ENCODE results near the gene HOXA2.
A peak's percentile ranks its signal among the peaks of the same experiment; 100 is the strongest.

HOXA2 gene

DNA sequence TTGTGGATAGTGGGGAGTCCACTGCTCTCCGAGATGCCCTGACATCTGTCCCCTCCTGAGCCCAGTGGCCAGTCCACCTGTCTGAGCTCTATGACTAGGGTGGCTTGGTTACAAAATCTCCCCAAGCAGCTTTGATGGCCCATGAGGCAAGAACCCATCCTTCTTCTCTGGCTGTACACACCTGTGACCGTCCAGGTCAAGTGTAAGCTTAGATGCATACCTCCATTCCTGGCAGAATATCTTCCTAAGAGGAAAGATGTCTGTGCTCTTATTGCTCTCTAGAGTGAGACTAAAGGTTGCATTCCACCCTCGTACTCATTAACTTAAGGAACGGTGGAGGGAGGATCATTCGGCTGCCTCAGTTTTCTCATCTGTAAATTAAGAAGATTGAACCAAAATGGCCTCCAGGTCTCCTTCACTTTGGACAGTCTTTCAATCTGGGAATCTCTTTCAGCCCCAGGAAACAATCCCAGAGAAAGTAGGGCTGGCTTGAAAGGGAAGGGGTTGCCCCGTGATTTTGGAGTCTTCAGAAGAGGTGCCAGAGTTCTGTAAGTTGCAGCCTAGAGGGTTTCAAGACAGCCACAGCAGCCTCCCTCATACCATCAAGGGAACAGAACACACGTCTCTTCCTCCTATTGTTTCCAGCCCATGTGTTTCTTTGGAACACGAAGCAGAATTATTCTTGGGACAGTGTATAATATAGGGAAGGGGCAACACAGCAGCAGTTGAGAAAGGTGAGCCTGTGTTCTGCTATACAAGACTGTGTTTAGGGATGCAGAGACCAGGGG, 22.6 kb upstream of the HOXA2 start:
- peak; percentile 22 for DNase-seq (ENCODE audit: low spot score)

DNA sequence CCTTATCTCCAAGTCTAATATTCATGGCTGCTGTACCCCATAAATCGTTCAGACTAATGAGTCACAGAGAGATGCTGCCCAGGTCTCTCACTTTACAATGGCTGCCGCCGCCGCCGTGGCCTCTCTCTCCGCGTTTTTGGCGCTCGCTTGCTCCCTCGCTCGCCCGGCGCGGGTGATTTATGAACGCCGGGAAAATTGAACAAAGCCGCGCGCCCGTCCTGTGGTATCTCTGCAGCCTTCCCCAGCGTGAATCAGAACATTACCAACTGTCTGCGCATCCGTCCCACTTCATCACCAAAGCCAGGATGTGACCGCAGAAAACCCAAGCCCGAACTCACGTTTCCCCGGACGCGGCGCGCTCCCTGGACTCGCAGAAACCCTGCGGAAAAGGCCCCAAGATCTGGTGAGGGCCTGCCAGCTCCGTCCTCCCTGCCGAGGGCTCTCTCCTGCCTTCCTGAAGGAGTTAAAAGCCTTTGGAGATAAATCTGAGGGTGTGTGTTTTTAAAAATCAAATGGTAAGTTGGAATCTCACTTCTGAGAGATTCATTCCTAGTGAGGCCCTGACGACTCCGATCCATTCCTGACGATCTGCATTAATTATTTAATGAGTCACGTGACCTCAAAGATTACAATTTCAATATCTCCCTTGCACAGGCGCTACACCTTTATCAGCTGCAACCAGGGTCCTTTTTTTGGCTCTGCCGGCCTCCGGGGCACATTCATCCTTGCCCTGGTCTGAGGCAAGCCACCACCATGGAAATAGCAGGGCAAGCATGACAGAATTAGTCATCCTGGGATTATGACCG, 21.8 kb upstream of the HOXA2 start:
- no peak for DNase-seq (ENCODE audit: low spot score)

DNA sequence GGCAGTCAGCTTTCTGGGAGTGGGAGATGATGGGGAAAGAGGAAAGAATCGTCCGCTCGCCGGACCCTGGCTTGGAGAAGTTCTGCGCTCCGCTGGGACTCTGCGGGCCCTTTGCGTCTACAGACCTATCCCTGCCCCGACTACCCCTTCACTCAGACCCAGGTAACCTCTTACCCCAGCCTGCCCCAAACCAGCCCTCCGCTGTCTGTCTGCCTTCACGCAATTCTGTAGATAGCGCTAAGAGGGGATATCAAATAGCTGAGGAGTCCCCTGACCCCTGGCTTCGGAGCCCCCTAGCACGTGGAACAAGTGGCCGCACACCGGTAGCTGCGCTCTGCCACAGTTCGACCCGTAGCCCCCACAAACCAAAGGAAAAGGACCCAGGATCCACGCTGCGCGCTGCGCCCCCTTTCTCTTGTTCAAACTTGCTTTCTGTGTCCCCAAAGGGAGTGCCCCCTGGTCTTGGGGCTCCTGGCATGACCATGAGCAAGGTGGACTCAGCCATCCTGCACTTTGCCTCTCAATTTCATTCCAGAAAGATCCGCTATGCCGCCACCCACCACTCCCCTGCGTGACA, 21.1 kb upstream of the HOXA2 start:
- no peak for DNase-seq (ENCODE audit: low spot score)

DNA sequence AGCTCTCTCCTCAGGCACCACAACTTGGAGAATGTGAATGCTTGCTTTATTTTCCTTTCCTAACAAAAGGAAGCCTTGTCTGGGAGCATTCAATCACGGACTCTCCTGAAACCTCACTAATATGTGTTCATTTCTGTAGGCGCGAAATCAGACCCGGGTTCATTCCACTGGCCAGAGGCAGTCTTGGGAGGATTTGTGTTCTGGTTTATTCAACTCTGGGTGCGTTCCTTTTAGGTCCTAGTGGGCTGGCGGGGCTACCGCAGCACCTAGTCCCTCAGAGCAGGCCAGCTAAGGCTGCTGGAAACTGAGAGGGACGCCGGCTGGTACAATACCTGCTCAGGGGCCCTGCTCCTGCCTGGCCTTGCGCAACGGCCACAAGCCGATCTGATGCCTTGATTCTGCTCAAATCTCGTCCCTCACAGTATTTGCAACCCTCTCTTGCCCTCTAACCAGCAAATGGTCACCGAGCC, 20.6 kb upstream of the HOXA2 start:
- no peak for DNase-seq (ENCODE audit: low spot score)

DNA sequence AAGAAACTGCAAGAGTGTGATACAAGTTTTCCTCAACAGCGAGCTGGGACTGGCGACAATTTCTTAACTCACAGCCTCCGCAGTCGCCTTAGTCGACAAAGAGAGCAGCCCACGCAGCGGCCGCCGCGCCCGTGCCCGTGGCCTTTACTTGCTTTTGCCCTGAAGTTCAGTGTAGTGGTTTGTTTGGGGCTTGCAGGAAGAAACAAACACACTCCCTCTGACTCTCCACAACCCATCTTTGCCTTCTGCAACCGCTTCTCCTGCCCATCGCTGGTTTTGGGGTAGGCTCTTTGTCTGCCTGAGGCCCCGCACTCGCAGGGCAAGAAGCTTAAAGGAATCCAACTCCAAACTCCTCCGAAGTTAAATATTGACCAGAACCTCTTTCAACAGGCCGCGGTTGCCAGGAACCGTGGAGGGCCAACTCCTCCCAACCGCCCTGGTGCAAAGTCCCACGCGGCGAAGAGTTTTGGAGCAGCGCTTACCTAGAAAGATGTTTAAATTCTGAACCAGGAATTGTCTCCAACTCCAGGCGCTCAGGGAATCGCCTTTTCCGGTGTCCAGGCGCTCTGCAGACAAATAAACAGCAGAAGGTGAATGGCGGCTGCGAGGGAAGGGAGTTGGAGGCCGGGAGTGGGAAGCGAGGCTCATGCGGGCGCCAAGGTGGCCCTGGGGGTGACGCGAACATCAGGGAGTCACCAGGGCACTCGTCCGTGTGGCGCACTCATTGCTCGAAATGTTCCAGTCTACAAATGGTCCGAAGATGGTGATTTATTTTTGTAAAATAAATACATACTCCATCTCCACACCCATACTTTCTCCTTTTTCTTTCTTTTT, 19.8 kb upstream of the HOXA2 start:
- DNase-seq (ENCODE audit: low spot score): peak; percentile 23

DNA sequence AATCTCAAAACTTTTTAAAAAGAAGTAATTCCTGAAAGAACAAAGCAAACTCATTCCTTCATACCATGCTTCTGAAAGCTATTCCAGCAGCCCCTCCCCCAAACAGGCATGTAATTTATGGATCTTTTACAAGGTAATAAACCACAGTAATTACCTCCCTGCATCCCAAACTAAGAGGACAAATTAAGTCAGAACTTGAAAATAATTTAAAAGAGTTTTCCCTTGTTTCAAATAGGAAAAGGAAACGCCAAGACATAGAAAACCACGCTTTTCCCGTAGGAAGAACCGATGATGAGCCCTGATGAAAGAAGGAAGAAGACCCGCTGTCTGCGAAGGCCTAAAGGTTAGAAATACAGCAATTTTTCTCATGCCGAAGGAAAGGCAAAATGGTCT, 19.2 kb upstream of the HOXA2 start:
- no peak for DNase-seq (ENCODE audit: low spot score)

DNA sequence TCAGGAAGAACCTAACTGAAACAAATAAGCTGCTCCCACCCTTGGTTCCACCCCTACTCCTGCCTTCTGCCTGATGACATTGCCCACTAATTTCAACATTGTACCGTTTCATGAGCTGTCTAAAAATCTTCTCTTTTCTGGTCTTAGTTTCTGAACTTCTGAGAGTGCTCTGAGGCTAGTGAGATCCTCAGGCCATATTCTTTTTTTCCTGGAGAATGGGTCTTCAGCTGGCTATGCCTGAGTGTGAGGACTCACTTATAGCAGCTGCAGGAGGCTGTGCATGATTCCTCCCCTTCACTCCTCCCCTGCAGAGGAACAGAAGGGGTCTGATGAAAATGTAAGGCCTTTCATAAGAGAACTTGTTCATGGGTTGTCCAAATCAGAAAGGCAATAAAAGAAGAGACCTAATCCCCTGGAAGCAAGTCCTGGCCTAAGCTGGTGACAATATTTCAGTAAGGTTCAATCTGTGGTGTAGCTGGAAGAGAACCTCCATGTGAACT, 17.0 kb upstream of the HOXA2 start:
- no peak for DNase-seq (ENCODE audit: low spot score)

DNA sequence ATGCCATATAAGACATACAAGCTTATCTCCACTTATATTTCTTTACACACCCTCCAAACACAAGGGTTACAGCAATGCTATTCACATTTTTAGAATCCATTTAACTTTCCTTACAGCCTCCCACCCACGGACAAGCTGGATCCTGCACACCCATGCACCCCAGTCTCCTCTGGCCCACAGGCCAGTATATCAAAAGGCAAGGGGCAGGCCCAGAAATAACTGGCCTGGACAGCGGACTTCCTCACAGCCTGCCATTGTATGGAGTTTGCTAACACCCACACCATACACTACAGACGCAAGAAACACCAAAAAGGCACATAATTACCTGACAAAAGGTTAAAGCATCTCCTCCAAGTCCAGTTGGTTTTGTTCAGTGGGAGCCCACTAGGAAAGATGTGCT, 16.1 kb upstream of the HOXA2 start:
- DNase-seq (ENCODE audit: low spot score): no peak

DNA sequence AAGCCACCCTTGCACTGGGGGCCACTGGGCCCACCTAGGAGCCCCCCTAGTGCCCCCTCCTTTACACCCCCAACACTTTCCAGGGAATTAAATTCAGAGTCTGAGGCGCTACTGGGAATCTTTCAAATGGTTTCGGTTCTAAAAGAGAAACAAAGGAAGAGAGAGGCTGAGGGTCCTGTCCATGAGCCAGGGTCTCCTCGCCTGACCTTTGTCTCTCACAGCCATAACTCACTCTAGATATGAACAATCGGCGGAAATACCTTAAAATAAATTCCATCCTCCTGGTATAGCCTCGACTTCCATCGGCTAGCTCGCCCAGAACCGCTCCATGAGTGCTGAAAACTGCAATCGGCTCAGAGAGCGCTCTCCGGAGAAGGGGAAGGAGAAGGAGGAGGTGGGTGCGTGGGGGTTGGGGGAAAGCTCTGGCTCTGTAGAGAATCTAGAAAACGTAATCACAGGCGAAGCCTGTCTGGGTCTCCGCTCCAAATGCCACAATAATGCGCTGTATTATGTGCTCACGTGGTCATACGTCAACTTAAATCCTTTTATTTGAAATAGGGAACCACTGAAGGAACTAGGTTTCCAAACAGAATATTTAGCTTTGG, 15.5 kb upstream of the HOXA2 start:
- no peak for DNase-seq (ENCODE audit: low spot score)

DNA sequence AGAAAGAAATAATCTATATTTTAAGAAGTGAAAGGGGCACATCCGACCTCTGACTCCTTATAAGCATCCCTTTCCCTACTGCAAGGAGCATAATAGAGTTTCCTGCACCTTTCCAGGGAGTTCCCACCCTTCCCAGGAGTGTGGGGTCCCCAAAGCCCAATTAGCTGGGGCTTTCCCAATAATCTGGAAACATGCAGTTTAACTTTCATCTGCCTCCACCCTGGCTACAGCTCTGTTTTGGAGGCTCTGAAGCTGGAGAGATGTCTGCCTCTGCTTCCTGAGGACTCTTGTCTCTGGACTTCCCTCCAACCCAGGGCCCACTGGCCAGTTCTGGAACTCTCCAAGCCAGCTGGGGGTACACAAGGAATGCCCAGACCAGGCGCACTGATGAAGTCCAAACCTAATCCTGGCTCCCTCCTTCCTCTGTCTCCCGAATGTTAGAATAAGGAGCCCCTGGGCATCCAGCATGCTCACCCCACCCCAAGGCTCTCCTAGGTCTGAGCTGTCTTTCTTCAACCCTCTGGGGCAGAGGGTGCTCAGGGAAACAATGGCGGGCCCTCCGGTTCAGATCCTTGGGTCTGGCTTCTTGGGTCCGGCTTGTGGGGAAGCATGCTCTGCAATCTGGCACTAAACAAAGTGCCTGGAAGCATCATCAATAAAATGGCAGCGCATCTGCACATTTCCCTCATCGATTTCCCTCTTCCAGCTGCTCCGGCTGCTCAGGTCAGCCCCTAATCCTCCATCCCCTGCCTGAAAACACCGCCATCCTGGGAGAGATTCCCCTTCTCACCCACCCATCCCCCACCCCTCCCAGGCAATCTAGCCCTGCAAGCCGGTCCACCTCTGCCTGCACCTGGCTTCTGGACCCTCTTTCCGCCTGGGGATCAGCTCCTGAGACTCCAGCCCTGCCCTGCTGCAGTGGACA, 14.7 kb upstream of the HOXA2 start:
- no peak for DNase-seq (ENCODE audit: low spot score)

DNA sequence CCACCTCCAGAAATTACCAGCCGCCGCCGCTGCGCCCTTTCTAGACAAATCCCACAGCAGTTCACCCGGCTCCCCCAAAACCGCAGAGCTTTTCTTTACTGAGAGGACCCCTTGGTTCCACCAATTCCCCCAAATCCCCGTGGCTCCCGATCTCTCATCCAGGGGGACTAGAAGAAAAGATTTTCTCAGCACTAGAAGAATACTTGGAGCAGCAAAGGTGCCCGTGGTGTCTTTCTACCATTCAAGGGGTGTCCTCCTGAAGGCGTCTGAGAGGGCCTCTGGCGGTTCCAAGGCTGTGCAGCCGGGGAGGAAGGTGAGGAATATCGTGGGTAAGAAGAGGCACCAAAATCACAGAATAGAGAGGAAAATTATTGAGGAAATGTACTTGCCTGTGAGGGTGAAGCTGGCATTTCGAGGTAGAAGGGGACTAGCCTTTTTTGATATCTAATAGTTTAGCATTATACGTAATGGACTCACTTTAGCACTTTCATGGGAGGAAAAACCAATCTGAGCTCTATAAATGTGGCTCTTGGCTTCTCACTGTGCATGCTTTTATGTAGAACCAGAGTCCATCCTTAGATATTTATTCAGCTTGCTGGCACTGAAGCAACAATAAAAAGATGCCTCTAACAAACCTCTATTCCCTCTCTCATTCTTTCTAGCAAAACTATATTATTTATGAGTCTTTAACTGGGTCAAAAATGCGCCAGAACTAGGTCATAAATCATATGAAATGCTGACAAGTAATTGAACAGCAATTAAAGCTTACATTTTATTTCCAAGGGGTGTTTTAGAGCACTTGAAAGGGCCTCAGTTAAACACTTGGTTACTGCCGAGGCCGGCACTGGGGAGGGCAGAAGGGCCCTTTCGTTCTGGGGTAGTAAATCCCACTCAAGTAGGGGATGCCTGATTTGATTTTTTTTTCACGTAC, 13.8 kb upstream of the HOXA2 start:
- no peak for DNase-seq (ENCODE audit: low spot score)

DNA sequence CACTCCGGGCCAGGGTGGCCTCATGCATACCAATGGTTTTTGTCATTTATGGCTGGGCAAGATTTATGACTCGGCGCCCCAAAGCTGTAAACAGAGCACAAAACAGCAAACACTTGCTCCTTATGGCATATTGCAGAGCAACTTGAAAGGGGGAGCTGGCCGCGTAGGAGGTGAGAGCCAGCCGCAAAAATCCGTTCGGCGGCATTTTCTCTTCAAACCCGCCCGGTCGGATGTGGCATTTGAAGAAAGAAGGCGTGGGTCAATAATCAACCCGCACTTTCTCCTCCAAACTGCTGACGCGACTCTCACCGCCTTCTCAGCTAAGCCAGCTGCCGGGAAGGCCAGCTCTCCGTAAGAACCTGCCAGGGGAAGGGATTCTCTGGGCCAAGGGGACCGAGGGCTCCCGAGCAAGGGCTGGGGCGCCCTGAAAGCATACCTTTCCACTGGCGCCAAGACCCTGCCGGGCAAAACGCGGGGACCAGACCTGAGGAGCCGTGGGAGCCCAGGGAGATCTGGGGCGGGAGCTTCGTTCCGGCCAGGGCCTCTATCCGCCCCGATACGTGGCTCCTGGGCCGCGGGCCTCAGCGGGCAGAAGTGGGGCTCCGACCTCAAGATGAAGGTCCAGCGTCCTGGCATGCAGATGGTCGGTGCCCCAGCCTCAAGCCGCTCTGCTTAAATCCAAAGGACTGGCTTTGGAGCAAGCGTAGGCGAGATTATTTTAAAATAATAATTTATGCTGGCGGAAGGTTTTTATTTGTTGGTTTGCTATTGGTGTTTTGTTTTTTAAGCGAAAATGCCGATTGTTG, 12.9 kb upstream of the HOXA2 start:
- no peak for DNase-seq (ENCODE audit: low spot score)

DNA sequence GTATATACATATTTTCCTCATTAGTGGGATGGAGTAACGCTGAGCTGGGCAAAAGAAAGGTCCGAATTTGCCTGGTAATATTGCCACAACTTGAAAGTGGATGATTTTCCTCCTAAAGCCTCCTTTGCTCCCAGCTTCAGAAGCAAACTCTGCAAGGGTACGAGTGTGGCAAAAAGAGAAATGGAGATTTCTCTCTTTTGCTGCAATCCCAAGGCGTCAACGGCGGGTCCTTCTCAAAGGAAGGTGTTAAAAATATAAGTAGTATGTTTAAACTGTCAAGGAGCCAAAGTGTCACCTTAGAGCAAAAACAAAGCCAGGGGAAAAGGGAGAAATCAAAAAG, 12.4 kb upstream of the HOXA2 start:
- no peak for DNase-seq (ENCODE audit: low spot score)

DNA sequence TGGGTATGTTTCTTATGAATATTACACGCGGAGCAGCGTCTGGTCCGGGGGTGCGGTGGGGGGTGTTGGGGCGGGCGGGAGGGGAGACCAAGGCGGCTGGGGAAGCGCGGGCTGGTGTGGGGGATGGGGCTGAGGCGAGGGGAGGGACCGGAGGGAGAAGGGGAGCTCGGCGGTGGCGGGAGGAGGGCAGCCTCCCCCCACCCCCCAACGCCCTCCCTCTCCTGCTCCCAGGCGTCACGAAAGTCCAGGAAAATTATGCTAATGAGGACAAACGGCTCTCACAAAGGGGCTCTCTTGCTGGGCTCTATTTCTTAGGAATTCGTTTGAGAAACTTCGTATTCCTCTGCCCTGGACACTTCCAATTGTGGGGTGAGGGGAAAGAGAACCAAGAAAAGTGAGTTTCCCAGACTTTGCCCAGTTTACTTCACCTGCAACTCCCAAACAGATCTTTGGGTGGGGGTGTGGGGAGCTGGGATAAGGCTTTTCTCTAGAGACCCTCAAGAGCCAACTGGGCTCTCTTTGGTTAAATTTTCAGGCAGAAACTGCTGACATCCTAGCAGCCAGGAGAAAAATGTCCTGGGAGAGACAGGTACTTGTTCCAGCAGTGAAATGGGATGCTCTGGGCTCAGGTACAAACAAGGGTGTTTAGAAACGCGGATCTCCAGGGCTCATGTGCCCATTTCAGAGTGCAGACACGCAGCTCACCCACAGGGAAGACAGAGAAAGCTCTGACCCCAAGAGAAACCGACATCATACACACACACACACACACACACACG, 11.7 kb upstream of the HOXA2 start:
- no peak for DNase-seq (ENCODE audit: low spot score)

DNA sequence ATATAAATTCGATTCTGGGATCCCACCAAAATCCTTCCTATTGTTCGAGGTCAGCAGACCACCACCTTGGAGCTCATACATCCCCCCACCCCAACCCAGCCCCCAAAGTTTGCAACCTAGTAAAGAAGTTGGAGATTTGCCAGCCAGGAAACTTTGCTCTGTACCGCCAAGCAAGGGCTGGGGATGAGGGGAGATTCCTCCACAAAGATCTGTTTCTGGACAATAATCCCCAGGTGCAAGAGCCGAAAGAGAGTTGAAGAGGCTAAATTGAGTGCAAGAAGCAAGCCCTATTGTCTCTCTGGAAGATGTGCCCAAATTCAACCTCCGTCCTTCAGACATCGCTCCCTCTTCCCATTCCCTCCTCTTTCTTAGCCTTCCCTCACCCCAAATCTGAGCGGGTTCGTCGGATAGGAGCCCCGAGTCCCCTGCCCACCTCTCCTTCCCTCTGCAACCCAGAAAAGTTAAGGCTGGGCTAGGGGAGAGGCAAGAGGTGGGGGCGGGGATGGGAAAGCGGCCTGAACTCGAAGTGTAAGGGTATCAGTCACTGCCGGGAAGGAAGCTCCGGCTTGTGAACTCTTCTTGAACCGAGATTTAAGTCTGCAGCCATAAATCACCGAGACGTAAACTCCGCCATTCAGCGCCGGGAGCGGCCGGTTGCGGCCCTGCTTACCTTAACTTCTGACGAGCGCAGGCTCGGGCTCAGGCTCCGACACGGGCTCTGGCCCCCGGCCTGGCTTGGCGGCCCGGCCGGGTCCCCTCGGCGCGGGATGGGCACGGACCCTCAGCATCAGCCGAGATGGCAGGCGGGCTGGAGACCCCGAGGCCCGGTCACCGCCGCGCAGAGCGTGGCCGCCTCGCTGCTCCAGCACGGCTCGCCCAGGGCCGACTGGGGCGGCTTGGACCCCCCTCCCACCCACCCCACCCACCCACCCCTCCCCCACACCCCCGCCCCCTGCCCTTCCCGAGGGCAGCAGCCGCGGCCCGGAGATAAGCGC, 10.8 kb upstream of the HOXA2 start:
- DNase-seq (ENCODE audit: low spot score): no peak

DNA sequence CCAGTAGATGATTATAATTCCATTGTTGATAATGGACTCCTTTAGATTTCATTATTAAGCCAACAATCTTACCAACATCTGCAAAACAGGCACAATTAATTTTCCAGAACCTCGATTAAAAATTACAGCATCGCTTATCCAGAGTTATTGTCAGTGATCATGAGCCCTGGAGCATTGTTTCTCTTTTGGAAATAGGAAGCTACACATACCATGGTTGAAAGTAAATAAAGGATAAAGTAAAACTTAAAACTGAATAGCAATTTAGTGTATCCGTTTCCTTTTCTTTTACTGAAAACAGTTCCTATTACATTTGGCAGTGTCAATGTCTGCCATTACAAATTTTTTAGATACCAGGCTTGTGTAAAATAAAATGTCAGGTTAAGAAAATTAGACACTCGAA, 9.9 kb upstream of the HOXA2 start:
- DNase-seq (ENCODE audit: low spot score): no peak

Data from D341Med (cell line).